ENCODE results near the gene NPIPB2. TPM values are rescaled to one million over a fixed set of nuclear protein-coding genes. Genes with fewer than 3 reads are reported as not detected.

Gene NPIPB2
- total and polyA plus RNA-seq, 2 donors (not counting 1 experiment from before 2014, with no cell fraction given), result 5.4 to 38.1 TPM

- intact Hi-C loops (cut with micrococcal nuclease), result no loop called here
- Histone ChIP-seq H3K9me3 (ENCODE audit: control extremely low read depth in 1 of 3, control insufficient read depth in 2 of 3, insufficient read depth in 1 of 3, low read length in 2 of 3) (no peaks in the 10 kb centered on the region), H3K36me3 (replicated peaks in 1 of 2; ENCODE audit: control extremely low read depth in 1 of 2, control insufficient read depth in 1 of 2, extremely low read depth in 1 of 2, insufficient read depth in 2 of 2, low read length in 1 of 2) (peaks cover 0 to 4% of the 10 kb centered on the region in 2 experiments), H2AFZ (ENCODE audit: insufficient read depth, low read depth, low read length, poor library complexity, severe bottlenecking) (no peak overlapping the region), H3K4me2 (replicated peaks; ENCODE audit: low read depth, low read length, poor library complexity, severe bottlenecking) (no peak overlapping the region), H3K27me3 (replicated peaks in 1 of 4; ENCODE audit: control extremely low read depth in 1 of 4, control insufficient read depth in 3 of 4, insufficient read depth in 4 of 4, low read length in 3 of 4) (no peaks in the 10 kb centered on the region), H3K4me1 (ENCODE audit: control insufficient read depth in 2 of 2, insufficient read depth in 2 of 2, low read length in 2 of 2) (peaks cover 9 to 16% of the 10 kb centered on the region in 2 donors), H3K79me2 (ENCODE audit: control insufficient read depth, insufficient read depth, low read length) (peaks cover 97% of the 10 kb centered on the region), H4K20me1 (ENCODE audit: control insufficient read depth, insufficient read depth, low read length, poor library complexity, severe bottlenecking) (peaks cover 71% of the 10 kb centered on the region), H3K4me3 (ENCODE audit: control extremely low read depth in 1 of 5, extremely low read depth in 1 of 5, insufficient read depth in 1 of 5, low read depth in 2 of 5, low read length in 4 of 5) (no peak overlapping the region), H3K27ac (ENCODE audit: low read length in 2 of 2) (no peak overlapping the region), H3K9ac (ENCODE audit: low read length) (no peak overlapping the region)
- no peak overlapping the region for H3K27ac Mint-ChIP-seq
- DNase-seq (no peak), ATAC-seq (ENCODE audit: low read depth) (no peak)
- no peak overlapping the region for H3K4me3 Mint-ChIP-seq
- 100% methylated on average over 4 of the region's 8 CpGs for WGBS (ENCODE audit: insufficient coverage)
- ChIA-PET CTCF (no interaction called here), POLR2A (no interaction called here)
- H3K4me1 Mint-ChIP-seq, result peaks cover 38% of the 10 kb centered on the region
- H3K9me3 Mint-ChIP-seq (ENCODE audit: insufficient read depth), result no peaks in the 10 kb centered on the region
- no peaks in the 10 kb centered on the region for H3K27me3 Mint-ChIP-seq
- TF ChIP-seq CTCF (IDR thresholded peaks at IDR 0.05) (no peak), EZH2 (IDR thresholded peaks at IDR 0.05; ENCODE audit: borderline replicate concordance, insufficient read depth, low read depth, low read length, poor library complexity, severe bottlenecking) (no peak)
Measured at GRCh38 chr16:11907160-11907970, 34.5 kb downstream of the NPIPB2 start.

- no peak overlapping the region for H3K27ac Mint-ChIP-seq
Measured at GRCh38 chr16:11903906-11904305, 37.9 kb downstream of the NPIPB2 start.

More at GRCh38 chr16:11903906-11904305, 37.9 kb downstream of the NPIPB2 start:
- DNase-seq, result no peak
- peaks cover 0 to 11% of the 10 kb centered on the region in 2 experiments for H3K36me3 ChIP-seq (replicated peaks in 1 of 2; ENCODE audit: control extremely low read depth in 1 of 2, control insufficient read depth in 1 of 2, extremely low read depth in 1 of 2, insufficient read depth in 2 of 2, low read length in 1 of 2)
- no peak overlapping the region for H3K9ac ChIP-seq (ENCODE audit: low read length)
- no peak overlapping the region for H2AFZ ChIP-seq (ENCODE audit: insufficient read depth, low read depth, low read length, poor library complexity, severe bottlenecking)
- no peak overlapping the region for H3K4me3 Mint-ChIP-seq
- H3K27me3 Mint-ChIP-seq, result no peaks in the 10 kb centered on the region
- H3K4me1 ChIP-seq (ENCODE audit: control insufficient read depth in 2 of 2, insufficient read depth in 2 of 2, low read length in 2 of 2), result peaks cover 0 to 5% of the 10 kb centered on the region in 2 donors
- intact Hi-C loops (cut with micrococcal nuclease), result no loop called here
- ChIA-PET CTCF (no interaction called here), POLR2A (no interaction called here)
- no peak overlapping the region for H3K4me2 ChIP-seq (replicated peaks; ENCODE audit: low read depth, low read length, poor library complexity, severe bottlenecking)
- no peak overlapping the region for H3K27ac ChIP-seq (ENCODE audit: low read length in 2 of 2)
- no peaks in the 10 kb centered on the region for H3K9me3 ChIP-seq (ENCODE audit: control extremely low read depth in 1 of 3, control insufficient read depth in 2 of 3, insufficient read depth in 1 of 3, low read length in 2 of 3)
- H3K4me1 Mint-ChIP-seq, result peaks cover 34% of the 10 kb centered on the region
- H3K4me3 ChIP-seq (ENCODE audit: control extremely low read depth in 1 of 5, extremely low read depth in 1 of 5, insufficient read depth in 1 of 5, low read depth in 2 of 5, low read length in 4 of 5), result no peak overlapping the region
- H4K20me1 ChIP-seq (ENCODE audit: control insufficient read depth, insufficient read depth, low read length, poor library complexity, severe bottlenecking), result peaks cover 66% of the 10 kb centered on the region
- no peaks in the 10 kb centered on the region for H3K9me3 Mint-ChIP-seq (ENCODE audit: insufficient read depth)
- ATAC-seq (ENCODE audit: low read depth), result no peak
- WGBS (ENCODE audit: insufficient coverage), result 96% methylated on average over 3 of the region's 6 CpGs
- TF ChIP-seq EZH2 (IDR thresholded peaks at IDR 0.05; ENCODE audit: borderline replicate concordance, insufficient read depth, low read depth, low read length, poor library complexity, severe bottlenecking) (no peak), CTCF (IDR thresholded peaks at IDR 0.05) (no peak)
- peaks cover 97% of the 10 kb centered on the region for H3K79me2 ChIP-seq (ENCODE audit: control insufficient read depth, insufficient read depth, low read length)
- H3K27me3 ChIP-seq (replicated peaks in 1 of 4; ENCODE audit: control extremely low read depth in 1 of 4, control insufficient read depth in 3 of 4, insufficient read depth in 4 of 4, low read length in 3 of 4), result no peaks in the 10 kb centered on the region
